ENCODE measurements around the gene DHRS1. TPM values are rescaled to one million over a fixed set of nuclear protein-coding genes. Genes with fewer than 3 reads are reported as not detected.

Gene DHRS1
- total and polyA plus RNA-seq, 9 of the 15 experiments (the other 6 are each of a cell fraction or from before 2014, with no cell fraction given), result 7.3 to 33.6 (median 13.3) TPM

GRCh38 chr14:24281636-24282035 lies 17.9 kb downstream of the DHRS1 start (continued):
- no peak for TF ChIP-seq GTF2A2 (tag; IDR thresholded peaks at IDR 0.05)
- no peak for TF ChIP-seq XRCC5 (IDR thresholded peaks at IDR 0.05; ENCODE audit: low read depth, low read length)
- no peak for TF ChIP-seq NUFIP1 (IDR thresholded peaks at IDR 0.05; ENCODE audit: partially characterized antibody)
- TF ChIP-seq ZNF253 (CRISPR knock-in tag; conservative IDR thresholded peaks at IDR 0.05), result no peak
- TF ChIP-seq XRCC3 (IDR thresholded peaks at IDR 0.05), result no peak
- no peak for TF ChIP-seq CBX5 (IDR thresholded peaks at IDR 0.05; ENCODE audit: borderline replicate concordance, low read depth)
- no peak for TF ChIP-seq PCBP1 (IDR thresholded peaks at IDR 0.05; ENCODE audit: low read depth, low read length, poor library complexity, severe bottlenecking)

DNA sequence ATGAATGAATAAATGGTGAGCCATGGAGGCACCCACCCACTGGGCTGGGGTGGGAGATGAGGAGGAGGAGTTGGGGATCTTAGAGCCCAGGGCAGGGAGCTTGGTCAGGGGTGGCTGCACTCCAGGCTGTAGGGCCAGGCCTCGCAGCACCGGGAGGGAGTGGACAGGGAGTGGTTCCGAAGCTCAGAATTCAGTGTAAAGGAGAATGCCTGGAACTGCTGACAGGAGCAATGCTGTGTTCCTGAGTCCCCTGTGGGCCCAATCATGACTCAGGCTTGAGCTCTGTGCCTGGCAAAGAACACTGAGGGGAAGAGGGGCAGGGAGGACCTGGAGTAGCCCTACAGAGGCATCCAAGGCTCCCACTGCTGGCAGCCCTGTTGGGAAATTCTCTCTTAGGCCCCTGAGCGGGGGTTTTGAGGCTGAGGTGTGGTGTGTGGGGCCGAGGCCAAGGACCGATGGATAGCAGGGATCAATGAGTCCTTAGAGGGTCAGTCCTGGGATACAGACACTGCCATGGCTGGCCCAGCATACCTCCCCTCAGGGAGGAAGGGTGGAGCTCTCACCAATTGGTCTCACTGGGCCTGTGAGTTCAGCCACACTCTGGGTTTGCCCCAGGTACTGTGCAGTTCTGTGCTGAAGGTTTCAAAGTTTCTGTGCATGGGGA lies 18.7 kb downstream of the DHRS1 start:
- ChIA-PET POLR2A (interaction anchor here (0.6 to 2.2 kb wide), 4 partner anchors 9 to 994 kb away, joined by 3 to 7 read pairs (median 3); partner anchors contain the start of gene RABGGTA), CTCF (ENCODE audit: low intra/inter-chr PET ratio) (no interaction called here)
- H3K9ac ChIP-seq (ENCODE audit: insufficient read depth in 1 of 2, low read depth in 2 of 2, low read length in 2 of 2), result peak overlapping the region in 1 of 2 experiments; percentile 20; a peak in 1 of 4 replicates
- H3K9me1 ChIP-seq (ENCODE audit: control insufficient read depth, insufficient read depth, low read length), result no peaks in the 10 kb centered on the region
- H3K27me3 ChIP-seq (ENCODE audit: control insufficient read depth in 2 of 2, insufficient read depth in 2 of 2, low read length in 2 of 2), result no peaks in the 10 kb centered on the region
- intact Hi-C loops (cut with micrococcal nuclease) (no loop called here), in situ Hi-C loops (cut with MboI) (no loop called here)
- H3K4me3 ChIP-seq, result no peak overlapping the region
- H2AFZ ChIP-seq (ENCODE audit: low read depth, low read length), result no peak overlapping the region
- no peak for DNase-seq (ENCODE audit: extremely low read depth in 1 of 4, low spot score in 3 of 4)
- BruUV-seq (replicated peaks), result no TSS peak
- FAIRE-seq, result no peak
- H4K20me1 ChIP-seq (replicated peaks; ENCODE audit: control insufficient read depth, insufficient read depth, low read length), result no peaks in the 10 kb centered on the region
- H3K4me1 ChIP-seq (replicated peaks in 1 of 2; ENCODE audit: control insufficient read depth in 2 of 2, insufficient read depth in 2 of 2, low read length in 2 of 2), result peaks cover 0 to 3% of the 10 kb centered on the region in 2 experiments; a peak in 2 of 5 replicates
- no peak for ATAC-seq
- no peaks in the 10 kb centered on the region for H3K79me2 ChIP-seq (ENCODE audit: control insufficient read depth, insufficient read depth, low read length)
- no peak overlapping the region for H3K4me2 ChIP-seq (ENCODE audit: insufficient read depth, low read length)
- H3K27ac ChIP-seq (ENCODE audit: extremely low read depth, low read depth, low read length), result no peak overlapping the region
- H3K36me3 ChIP-seq (ENCODE audit: control insufficient read depth, insufficient read depth, low read length), result no peaks in the 10 kb centered on the region
- 66% methylated on average over 3 of the region's 6 CpGs for WGBS (ENCODE audit: insufficient coverage, low coverage, missing lambda C conversion rate)
- no peaks in the 10 kb centered on the region for H3K9me3 ChIP-seq (replicated peaks; ENCODE audit: control insufficient read depth, insufficient read depth, low read depth, low read length)
- TF ChIP-seq NR2C1 (IDR thresholded peaks at IDR 0.05) (no peak), NR2C1 (tag; IDR thresholded peaks at IDR 0.05) (no peak), SMARCA5 (IDR thresholded peaks at IDR 0.05) (no peak), E2F3 (CRISPR knock-in tag; IDR thresholded peaks at IDR 0.05) (no peak), ZNF511 (CRISPR knock-in tag; IDR thresholded peaks at IDR 0.05) (no peak), JUNB (CRISPR knock-in tag; conservative IDR thresholded peaks at IDR 0.05) (no peak), POLR3G (IDR thresholded peaks at IDR 0.05; ENCODE audit: extremely low read depth, insufficient read length, insufficient replicate concordance) (no peak), YY1 (IDR thresholded peaks at IDR 0.05; ENCODE audit: borderline replicate concordance in 1 of 3, control insufficient read depth in 1 of 3, extremely low read depth in 1 of 3, insufficient read depth in 3 of 3, insufficient read length in 1 of 3, insufficient replicate concordance in 2 of 3, low read depth in 1 of 3, low read length in 2 of 3) (no peak), MECOM (CRISPR knock-in tag; IDR thresholded peaks at IDR 0.05) (no peak), LARP7 (IDR thresholded peaks at IDR 0.05) (no peak), MBD2 (IDR thresholded peaks at IDR 0.05; ENCODE audit: borderline replicate concordance, low read depth) (no peak), PCBP2 (IDR thresholded peaks at IDR 0.05; ENCODE audit: low read depth, low read length, poor library complexity, severe bottlenecking) (no peak), ZBTB34 (CRISPR knock-in tag; IDR thresholded peaks at IDR 0.05) (no peak)

All from K562 (cell line).